Left cardiac atrium (tissue), 4 donors: ENCODE data around the gene PCGF2. TPM values are rescaled to one million over a fixed set of nuclear protein-coding genes. Genes with fewer than 3 reads are reported as not detected.

ENCODE experiments used
- ATAC-seq, 2 donors: fragments of 200-7000 bp; cut with Tn5 transposase; one replicate each; pipeline ENCODE4 v1.9.1; 2020; ENCODE audit warnings: mild to moderate bottlenecking in 2 of 2, moderate library complexity in 2 of 2
- DNase-seq: peaks from one replicate; pipeline ENCODE4 v3.0.0-alpha.2; 2020
- intact Hi-C, 2 donors: fragments of 100-400 bp; cut with DNase I; formaldehyde crosslinking; loops; one replicate each; pipeline versions ENCODE4 v1.14.1 to v1.15.1; 2022 to 2023
- total RNA-seq, 2 donors: library from RNA; stranded (reverse); fragmentation: NEBNext Ultra II Directional; extraction: Animal tissue kit (Norgen Biotek cat#: 25700); gene quantifications; one replicate each; pipeline ENCODE4 v1.2.1, GENCODE V29; 2021
- donor health status: DM: no; HTN: yes; CAD: no.
- donor health status: DM: no; HTN: yes; CAD: no; lungs with severe emphysema.
- donor health status: DM: yes; HTN: yes; CAD: no.
- donor health status: Dilated cardiomyopathy.

Gene PCGF2
- total RNA-seq, 2 donors from 2014 or later: 28.2 to 45.2 TPM

GRCh38 chr17:38740806-38741205 is 7.3 kb downstream of the PCGF2 start:
- DNase-seq: no peak
- intact Hi-C loops: no loop called here
- ATAC-seq: no peak

- ATAC-seq: no peak
- intact Hi-C loops: no loop called here
These were observed 8.1 kb downstream of the PCGF2 start for GRCh38 chr17:38740044-38740443.

GRCh38 chr17:38739305-38739704 is 8.8 kb downstream of the PCGF2 start:
- intact Hi-C loops: no loop called here
- ATAC-seq: no peak
- no peak for DNase-seq

More at GRCh38 chr17:38740044-38740443, 8.1 kb downstream of the PCGF2 start:
- no peak for DNase-seq

- ATAC-seq (no peak), DNase-seq (no peak)
- intact Hi-C loops: no loop called here
These were observed 9.4 kb downstream of the PCGF2 start for GRCh38 chr17:38738686-38739085.

- ATAC-seq (no peak), DNase-seq (no peak)
- intact Hi-C loops: no loop called here
These were observed 10.0 kb downstream of the PCGF2 start for GRCh38 chr17:38738007-38738662.

GRCh38 chr17:38735161-38735997 is 12.8 kb downstream of the PCGF2 start:
- peak; percentile 67 for DNase-seq
- intact Hi-C loops: loop anchor here in 1 of 2 donors (2.0 kb wide), 1 partner anchor 59 kb away; no protein-coding TSS in a partner anchor
- peak; percentile 8 to 16 for ATAC-seq

- DNase-seq: no peak
- intact Hi-C loops: loop anchor here (2.0 to 5.0 kb wide), 4 partner anchors 37 to 57 kb away; no protein-coding TSS in a partner anchor
- ATAC-seq: no peak
These were observed 13.9 kb downstream of the PCGF2 start for GRCh38 chr17:38733982-38734973.

- ATAC-seq: no peak
- DNase-seq: no peak
- intact Hi-C loops: loop anchor here (5.0 kb wide), 3 partner anchors 36 to 56 kb away; no protein-coding TSS in a partner anchor
These were observed 14.7 kb downstream of the PCGF2 start for GRCh38 chr17:38733282-38733981.

GRCh38 chr17:38732376-38733281 is 15.5 kb downstream of the PCGF2 start:
- intact Hi-C loops: loop anchor here (5.0 kb wide), 3 partner anchors 35 to 55 kb away; no protein-coding TSS in a partner anchor
- DNase-seq: no peak
- peak in 1 of 2 donors; percentile 9 for ATAC-seq

- no peak for DNase-seq
- intact Hi-C loops: loop anchor here (5.0 kb wide), 3 partner anchors 34 to 54 kb away; no protein-coding TSS in a partner anchor
- no peak for ATAC-seq
These were observed 16.4 kb downstream of the PCGF2 start for GRCh38 chr17:38731526-38732294.

- DNase-seq: peak; percentile 87
- peak; percentile 46 to 47 for ATAC-seq
- intact Hi-C loops: loop anchor here (5.0 kb wide), 3 partner anchors 33 to 53 kb away; no protein-coding TSS in a partner anchor
These were observed 17.4 kb downstream of the PCGF2 start for GRCh38 chr17:38730526-38731379.

GRCh38 chr17:38729886-38730525 is 18.1 kb downstream of the PCGF2 start, which contains the start of gene CISD3:
CISD3 (plus strand) TSS chr17:38730341; CDS start chr17:38730359, 18 bp downstream.
- peak; percentile 83 to 93 for ATAC-seq
- peak; percentile 91 for DNase-seq
- intact Hi-C loops: loop anchor here (5.0 kb wide), 3 partner anchors 33 to 53 kb away; no protein-coding TSS in a partner anchor

- intact Hi-C loops: no loop called here
- no peak for ATAC-seq
- DNase-seq: no peak
These were observed 18.7 kb downstream of the PCGF2 start for GRCh38 chr17:38729368-38729885.

- no peak for DNase-seq
- intact Hi-C loops: no loop called here
- no peak for ATAC-seq
These were observed 19.8 kb downstream of the PCGF2 start for GRCh38 chr17:38728290-38728831.
